GM23338 (cell line): ENCODE measurements around the gene TNFSF13B.

Source experiments
- EZH2 ChIP-seq: fragments of 200-600 bp; sonication (generic); IDR thresholded peaks from one replicate; pipeline ENCODE4 v1.8.0; 2017; ENCODE audit warnings: antibody characterized with exemption, mild to moderate bottlenecking, low read depth; ENCODE audit not compliant: unreplicated experiment
- EZH2phosphoT487 ChIP-seq: fragments of 200-600 bp; sonication (generic); IDR thresholded peaks from one replicate; pipeline ENCODE4 v1.8.1; 2018; ENCODE audit warnings: antibody characterized with exemption; ENCODE audit not compliant: unreplicated experiment
- NANOG ChIP-seq: IDR thresholded peaks from 2 replicates; pipeline ENCODE4 v1.6.1; 2016; ENCODE audit warnings: antibody characterized with exemption, borderline replicate concordance
- POLR2AphosphoS5 ChIP-seq: IDR thresholded peaks from 2 replicates; pipeline ENCODE4 v1.6.1; 2016; ENCODE audit warnings: antibody characterized with exemption, low read depth
- TF ChIP-seq, protein P1 (sequence below), 2 experiments: fragments of 200-600 bp in 1 of 2; sonication (generic) in 1 of 2; conservative IDR thresholded peaks; 2 replicates each; pipeline versions ENCODE4 v1.5.1 to v1.6.1; 2016 to 2017; ENCODE audit warnings: antibody characterized with exemption in 2 of 2, low read depth in 2 of 2, mild to moderate bottlenecking in 2 of 2, moderate library complexity in 1 of 2

DNA sequence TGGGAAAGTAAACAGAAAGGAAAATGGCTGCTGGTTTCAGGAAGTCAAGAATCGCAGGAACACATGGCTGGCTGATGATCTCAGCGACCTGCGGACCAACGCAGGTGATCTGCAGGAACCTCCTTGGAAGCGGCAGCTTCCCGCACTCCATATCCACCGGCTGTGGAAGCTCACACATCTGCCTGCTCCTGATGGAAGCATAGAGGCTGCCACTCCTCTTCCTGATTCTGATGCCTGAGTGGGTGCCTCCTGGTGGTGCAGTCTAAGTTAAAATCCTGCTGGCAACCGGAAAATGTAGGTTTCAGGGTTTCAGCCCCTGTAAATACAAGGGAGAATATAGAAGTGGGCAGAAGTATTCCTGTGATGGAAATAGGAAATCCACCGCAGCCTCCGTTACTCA, 75.5 kb downstream of the TNFSF13B start:
- TF ChIP-seq, protein P1, sequence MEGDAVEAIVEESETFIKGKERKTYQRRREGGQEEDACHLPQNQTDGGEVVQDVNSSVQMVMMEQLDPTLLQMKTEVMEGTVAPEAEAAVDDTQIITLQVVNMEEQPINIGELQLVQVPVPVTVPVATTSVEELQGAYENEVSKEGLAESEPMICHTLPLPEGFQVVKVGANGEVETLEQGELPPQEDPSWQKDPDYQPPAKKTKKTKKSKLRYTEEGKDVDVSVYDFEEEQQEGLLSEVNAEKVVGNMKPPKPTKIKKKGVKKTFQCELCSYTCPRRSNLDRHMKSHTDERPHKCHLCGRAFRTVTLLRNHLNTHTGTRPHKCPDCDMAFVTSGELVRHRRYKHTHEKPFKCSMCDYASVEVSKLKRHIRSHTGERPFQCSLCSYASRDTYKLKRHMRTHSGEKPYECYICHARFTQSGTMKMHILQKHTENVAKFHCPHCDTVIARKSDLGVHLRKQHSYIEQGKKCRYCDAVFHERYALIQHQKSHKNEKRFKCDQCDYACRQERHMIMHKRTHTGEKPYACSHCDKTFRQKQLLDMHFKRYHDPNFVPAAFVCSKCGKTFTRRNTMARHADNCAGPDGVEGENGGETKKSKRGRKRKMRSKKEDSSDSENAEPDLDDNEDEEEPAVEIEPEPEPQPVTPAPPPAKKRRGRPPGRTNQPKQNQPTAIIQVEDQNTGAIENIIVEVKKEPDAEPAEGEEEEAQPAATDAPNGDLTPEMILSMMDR (conservative IDR thresholded peaks at IDR 0.05; ENCODE audit: low read depth in 2 of 2): peak in 1 of 2 experiments; percentile 38; a peak in 2 of 4 replicates
- no peak for TF ChIP-seq POLR2AphosphoS5
- no peak for TF ChIP-seq NANOG
- TF ChIP-seq EZH2: no peak
- no peak for TF ChIP-seq EZH2phosphoT487
